Calu3 (cell line): ENCODE data around the gene KCNJ12. TPM values are rescaled to one million over a fixed set of nuclear protein-coding genes. Genes with fewer than 3 reads are reported as not detected.

Source experiments
- BruUV-seq: library from RNA; stranded (reverse); fragments of 400-500 nt; replicated peaks from 2 replicates; lab custom pipeline; 2021; lab: Mats Ljungman, UMichigan
- CTCF ChIA-PET: fragments of 300-600 bp; sonication (Branson Sonifier 250); formaldehyde crosslinking; loops from one replicate; lab custom pipeline; 2022; ENCODE audit warnings: antibody characterized with exemption; lab: Charles Lee
- DNase-seq: peaks from one replicate; pipeline ENCODE4 v3.0.0; 2022
- H3K27ac Mint-ChIP-seq: one replicate; pipeline ENCODE4 v1.8.0; 2022; ENCODE audit warnings: mixed read lengths; ENCODE audit not compliant: unreplicated experiment
- H3K27me3 Mint-ChIP-seq: one replicate; pipeline ENCODE4 v1.8.0; 2022; ENCODE audit warnings: mixed read lengths; ENCODE audit not compliant: unreplicated experiment
- H3K36me3 Mint-ChIP-seq: one replicate; pipeline ENCODE4 v1.8.0; 2022; ENCODE audit warnings: mild to moderate bottlenecking, moderate library complexity, mixed read lengths; ENCODE audit not compliant: insufficient read depth, unreplicated experiment
- H3K4me1 Mint-ChIP-seq: one replicate; pipeline ENCODE4 v1.8.0; 2022; ENCODE audit warnings: mild to moderate bottlenecking, low read depth, mixed read lengths; ENCODE audit not compliant: unreplicated experiment
- H3K4me3 Mint-ChIP-seq: one replicate; pipeline ENCODE4 v1.8.0; 2022; ENCODE audit warnings: mild to moderate bottlenecking, low read depth, moderate library complexity, mixed read lengths; ENCODE audit not compliant: unreplicated experiment
- H3K9me3 Mint-ChIP-seq: one replicate; pipeline ENCODE4 v1.8.0; 2022; ENCODE audit warnings: low read depth, mixed read lengths; ENCODE audit not compliant: unreplicated experiment
- intact Hi-C: fragments of 100-400 bp; cut with micrococcal nuclease; formaldehyde crosslinking; loops from one replicate; pipeline ENCODE4 v1.10.0; 2022; ENCODE audit not compliant: unreplicated experiment
- total RNA-seq: library from RNA; stranded (reverse); gene quantifications from 2 replicates; pipeline ENCODE4 v1.2.3, GENCODE V29; 2022
- TF ChIP-seq, protein P1 (sequence below): fragments of 200-600 bp; IDR thresholded peaks from one replicate; pipeline ENCODE4 v1.8.0; 2022; ENCODE audit warnings: antibody characterized with exemption; ENCODE audit not compliant: unreplicated experiment

Gene KCNJ12
- total RNA-seq, 1 experiment from 2014 or later = not detected

DNA sequence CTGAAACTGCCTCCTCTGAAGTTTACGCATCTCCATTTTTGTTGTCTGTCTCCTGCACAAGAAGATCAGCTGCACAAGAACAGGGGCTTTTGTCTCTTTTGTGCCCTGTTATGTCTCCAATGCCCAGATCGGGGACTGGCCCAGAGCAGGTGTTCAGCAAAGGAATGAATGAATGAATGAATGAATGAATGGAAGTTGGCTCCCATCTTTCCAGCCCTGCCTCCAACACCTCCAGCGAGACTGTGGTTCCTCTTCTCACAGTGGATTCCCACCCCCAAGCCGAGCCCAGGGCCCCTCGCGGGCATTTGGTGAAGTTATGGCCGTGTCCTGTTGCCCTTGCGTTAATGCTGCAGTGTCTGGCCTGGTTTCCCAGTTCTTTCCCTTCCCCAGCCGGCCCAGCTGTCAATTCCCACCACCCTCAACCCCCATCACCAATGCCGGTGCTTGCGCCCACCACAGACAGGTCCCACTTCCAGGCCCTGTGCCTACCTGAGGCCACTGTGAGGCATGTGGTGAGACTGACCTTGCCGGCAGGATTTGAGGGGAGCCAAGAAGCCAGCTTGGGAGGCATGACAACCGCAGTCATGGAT, 21.3 kb upstream of the KCNJ12 start:
- TF ChIP-seq, protein P1, sequence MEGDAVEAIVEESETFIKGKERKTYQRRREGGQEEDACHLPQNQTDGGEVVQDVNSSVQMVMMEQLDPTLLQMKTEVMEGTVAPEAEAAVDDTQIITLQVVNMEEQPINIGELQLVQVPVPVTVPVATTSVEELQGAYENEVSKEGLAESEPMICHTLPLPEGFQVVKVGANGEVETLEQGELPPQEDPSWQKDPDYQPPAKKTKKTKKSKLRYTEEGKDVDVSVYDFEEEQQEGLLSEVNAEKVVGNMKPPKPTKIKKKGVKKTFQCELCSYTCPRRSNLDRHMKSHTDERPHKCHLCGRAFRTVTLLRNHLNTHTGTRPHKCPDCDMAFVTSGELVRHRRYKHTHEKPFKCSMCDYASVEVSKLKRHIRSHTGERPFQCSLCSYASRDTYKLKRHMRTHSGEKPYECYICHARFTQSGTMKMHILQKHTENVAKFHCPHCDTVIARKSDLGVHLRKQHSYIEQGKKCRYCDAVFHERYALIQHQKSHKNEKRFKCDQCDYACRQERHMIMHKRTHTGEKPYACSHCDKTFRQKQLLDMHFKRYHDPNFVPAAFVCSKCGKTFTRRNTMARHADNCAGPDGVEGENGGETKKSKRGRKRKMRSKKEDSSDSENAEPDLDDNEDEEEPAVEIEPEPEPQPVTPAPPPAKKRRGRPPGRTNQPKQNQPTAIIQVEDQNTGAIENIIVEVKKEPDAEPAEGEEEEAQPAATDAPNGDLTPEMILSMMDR = no peak
- no TSS peak for BruUV-seq
- H3K9me3 Mint-ChIP-seq = no peaks in the 10 kb centered on the region
- peaks cover 20% of the 10 kb centered on the region for H3K27me3 Mint-ChIP-seq
- CTCF ChIA-PET = no interaction called here
- no peaks in the 10 kb centered on the region for H3K36me3 Mint-ChIP-seq
- intact Hi-C loops = no loop called here
- no peak for DNase-seq
- H3K4me1 Mint-ChIP-seq = no peaks in the 10 kb centered on the region
- H3K27ac Mint-ChIP-seq = no peak overlapping the region
- no peak overlapping the region for H3K4me3 Mint-ChIP-seq

DNA sequence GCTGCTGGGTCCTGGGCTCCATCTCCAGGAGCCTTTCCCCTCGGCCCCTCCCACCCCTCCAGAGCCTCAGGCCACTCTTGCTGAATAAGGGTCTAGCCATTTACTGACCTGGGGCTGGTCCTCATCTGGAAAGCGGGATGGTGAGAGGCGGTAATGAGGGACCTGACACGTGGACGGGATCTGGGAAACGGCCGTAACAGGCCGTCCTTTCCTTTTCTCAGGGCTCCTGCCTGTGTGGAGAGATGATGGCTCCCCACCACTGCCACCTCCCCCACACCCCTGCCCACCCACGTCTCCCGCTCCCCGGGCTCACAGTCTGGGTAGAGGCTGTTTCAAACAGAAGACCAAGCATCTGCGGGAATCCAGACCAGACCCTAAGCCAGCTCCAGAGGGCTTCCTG, 20.6 kb upstream of the KCNJ12 start:
- BruUV-seq = no TSS peak
- Mint-ChIP-seq H3K36me3 (no peaks in the 10 kb centered on the region), H3K27ac (no peak overlapping the region), H3K4me3 (no peak overlapping the region), H3K4me1 (no peaks in the 10 kb centered on the region), H3K27me3 (peaks cover 20% of the 10 kb centered on the region), H3K9me3 (no peaks in the 10 kb centered on the region)
- TF ChIP-seq, protein P1 = no peak
- CTCF ChIA-PET = interaction anchor here (0.6 kb wide), 1 partner anchor 58 kb away, joined by 3 read pairs; no protein-coding TSS in a partner anchor
- DNase-seq = no peak
- intact Hi-C loops = no loop called here

DNA sequence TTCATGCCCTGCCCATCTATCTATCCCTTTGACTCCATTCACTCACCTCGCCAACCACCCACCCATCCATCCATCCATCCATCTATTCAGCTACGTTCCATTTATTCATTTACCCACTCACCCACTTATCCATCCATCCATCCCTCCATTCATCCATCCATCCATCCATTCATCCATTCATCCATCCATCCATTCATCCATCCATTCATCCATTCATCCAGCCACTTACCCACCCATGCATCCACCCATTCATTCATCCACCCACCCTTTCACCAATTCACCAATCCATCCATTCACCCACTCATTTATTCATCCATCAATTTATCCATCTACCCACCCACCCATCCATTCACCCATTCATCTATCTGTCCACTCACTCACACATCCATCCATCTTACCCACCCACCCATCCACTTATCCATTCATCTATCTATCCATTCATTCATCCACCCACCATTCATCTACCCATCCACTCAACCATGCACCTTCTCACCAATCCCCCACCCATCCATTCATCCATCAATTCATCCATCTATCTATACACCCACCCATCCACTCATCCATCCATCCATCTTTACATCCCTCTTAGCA, 19.5 kb upstream of the KCNJ12 start:
- H3K9me3 Mint-ChIP-seq = no peaks in the 10 kb centered on the region
- intact Hi-C loops = no loop called here
- no peak for DNase-seq
- TF ChIP-seq, protein P1 = no peak
- H3K4me3 Mint-ChIP-seq = no peak overlapping the region
- BruUV-seq = no TSS peak
- H3K27me3 Mint-ChIP-seq = peaks cover 20% of the 10 kb centered on the region
- no peak overlapping the region for H3K27ac Mint-ChIP-seq
- H3K4me1 Mint-ChIP-seq = no peaks in the 10 kb centered on the region
- no peaks in the 10 kb centered on the region for H3K36me3 Mint-ChIP-seq
- CTCF ChIA-PET = no interaction called here

DNA sequence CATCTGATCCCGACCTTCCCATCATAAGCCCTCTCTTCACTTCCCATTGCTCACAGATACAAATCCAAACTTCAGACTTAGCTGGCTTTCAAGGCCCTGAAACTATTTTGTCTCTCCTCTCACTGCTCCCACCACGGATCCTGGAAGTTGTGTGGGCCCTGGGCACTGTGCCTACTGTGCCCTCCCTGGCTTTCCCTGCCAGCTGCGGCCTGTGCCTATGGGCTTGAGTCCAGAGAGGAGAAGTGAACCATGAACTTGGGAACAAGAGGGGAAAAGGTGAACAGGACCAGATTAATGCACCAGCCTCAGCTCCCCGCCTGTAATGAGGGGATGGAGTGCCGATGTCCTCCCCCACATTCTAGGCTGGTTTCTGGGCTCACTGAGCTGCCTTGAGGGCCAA, 18.9 kb upstream of the KCNJ12 start:
- Mint-ChIP-seq H3K9me3 (no peaks in the 10 kb centered on the region), H3K27me3 (peaks cover 20% of the 10 kb centered on the region), H3K4me1 (no peaks in the 10 kb centered on the region), H3K36me3 (no peaks in the 10 kb centered on the region), H3K27ac (no peak overlapping the region), H3K4me3 (no peak overlapping the region)
- TF ChIP-seq, protein P1 = no peak
- DNase-seq = no peak
- BruUV-seq = no TSS peak
- intact Hi-C loops = no loop called here
- CTCF ChIA-PET = no interaction called here
